Vagina (tissue), 2 donors: ENCODE results near the gene BORCS6. TPM values are rescaled to one million over a fixed set of nuclear protein-coding genes. Genes with fewer than 3 reads are reported as not detected.
"Not testable (repeated sequence)": the region's sequence is repeated elsewhere in the genome, so short reads cannot be mapped to it uniquely, and the experiment has no call there.

Source experiments
- DNase-seq, 2 donors: peaks; one replicate each; pipeline ENCODE4 v3.0.0-alpha.2; 2017; ENCODE audit errors: extremely low spot score in 2 of 2
- H3K27ac ChIP-seq: fragments of 200-600 bp; sonication (generic); one replicate; pipeline ENCODE4 v1.5.1; 2019
- H3K27me3 ChIP-seq: fragments of 200-600 bp; sonication (generic); one replicate; pipeline ENCODE4 v1.5.1; 2019
- H3K36me3 ChIP-seq, 2 donors: fragments of 200-600 bp; sonication (generic); one replicate each; pipeline ENCODE4 v1.5.1; 2017 to 2019
- H3K4me1 ChIP-seq: fragments of 200-600 bp; sonication (generic); one replicate; pipeline ENCODE4 v1.5.1; 2019
- H3K4me3 ChIP-seq, 2 donors: fragments of 200-600 bp; sonication (generic); 1 replicate in 1 of 2; 2 replicates in 1 of 2; pipeline ENCODE4 v1.5.1; 2016 to 2019
- H3K9me3 ChIP-seq: fragments of 200-600 bp; sonication (generic); one replicate; pipeline ENCODE4 v1.5.1; 2019
- CTCF ChIP-seq, 3 experiments: fragments of 450-650 bp in 2 of 3; fragments of 200-600 bp in 1 of 3; sonication (generic) in 1 of 3; IDR thresholded peaks; one replicate each; pipeline ENCODE4 v1.5.1; 2017 to 2019; ENCODE audit warnings: antibody characterized with exemption in 3 of 3, mild to moderate bottlenecking in 2 of 3, moderate library complexity in 2 of 3
- POLR2A ChIP-seq, 2 donors: fragments of 450-650 bp; IDR thresholded peaks; one replicate each; pipeline ENCODE4 v1.6.1; 2017; ENCODE audit warnings: antibody characterized with exemption in 2 of 2, mild to moderate bottlenecking in 2 of 2, moderate library complexity in 2 of 2
- POLR2AphosphoS5 ChIP-seq, 2 donors: sonication (generic); formaldehyde crosslinking; IDR thresholded peaks; one replicate each; pipeline ENCODE4 v1.9.0; 2017; ENCODE audit warnings: antibody characterized with exemption in 2 of 2, mild to moderate bottlenecking in 2 of 2, low read depth in 1 of 2; ENCODE audit not compliant: insufficient read depth in 1 of 2
- intact Hi-C: fragments of 100-400 bp; cut with DNase I; formaldehyde crosslinking; loops from one replicate; pipeline ENCODE4 v1.15.1; 2023
- total RNA-seq: library from RNA; depleted of rRNA; stranded (reverse); fragments of >200 nt; gene quantifications from one replicate; pipeline ENCODE4 v1.2.3, GENCODE V29; 2016

The BORCS6 gene
- total RNA-seq, 1 donor from 2014 or later: 9.6 TPM

GRCh38 chr17:8222630-8223355, 32.8 kb upstream of the BORCS6 start:
- H3K36me3 ChIP-seq: peaks cover 0 to 1% of the 10 kb centered on the region in 2 donors
- peak overlapping the region; percentile 96 for H3K27ac ChIP-seq
- intact Hi-C loops: loop anchor here (5.0 kb wide), 1 partner anchor 100 kb away; the partner anchor contains the start of gene HES7
- H3K9me3 ChIP-seq: no peaks in the 10 kb centered on the region
- H3K4me3 ChIP-seq: peak overlapping the region; percentile 56 to 76
- peak in 1 of 2 donors; percentile 98 for DNase-seq
- H3K4me1 ChIP-seq: peaks cover 32% of the 10 kb centered on the region
- TF ChIP-seq POLR2A (IDR thresholded peaks at IDR 0.05): peak in 1 of 2 donors; percentile 75
- peak; percentile 67 to 97 for TF ChIP-seq POLR2AphosphoS5 (IDR thresholded peaks at IDR 0.05; ENCODE audit: insufficient read depth in 1 of 2, low read depth in 1 of 2)
- TF ChIP-seq CTCF (IDR thresholded peaks at IDR 0.05): no peak
- H3K27me3 ChIP-seq: no peaks in the 10 kb centered on the region

GRCh38 chr17:8222380-8222629, 32.3 kb upstream of the BORCS6 start:
- DNase-seq: no peak
- intact Hi-C loops: loop anchor here (5.0 kb wide), 1 partner anchor 100 kb away; the partner anchor contains the start of gene HES7
- Histone ChIP-seq H3K27ac (peak overlapping the region; percentile 96), H3K36me3 (no peaks in the 10 kb centered on the region), H3K4me3 (peak overlapping the region; percentile 56 to 76), H3K27me3 (no peaks in the 10 kb centered on the region), H3K9me3 (no peaks in the 10 kb centered on the region), H3K4me1 (peaks cover 30% of the 10 kb centered on the region)
- TF ChIP-seq CTCF (IDR thresholded peaks at IDR 0.05) (no peak), POLR2A (IDR thresholded peaks at IDR 0.05) (no peak), POLR2AphosphoS5 (IDR thresholded peaks at IDR 0.05; ENCODE audit: insufficient read depth in 1 of 2, low read depth in 1 of 2) (no peak)

- TF ChIP-seq CTCF (IDR thresholded peaks at IDR 0.05) (peak in 1 of 3 experiments; percentile 10), POLR2AphosphoS5 (IDR thresholded peaks at IDR 0.05; ENCODE audit: insufficient read depth in 1 of 2, low read depth in 1 of 2) (peak; percentile 13 to 80), POLR2A (IDR thresholded peaks at IDR 0.05) (no peak)
- peak in 1 of 2 donors; percentile 95 for DNase-seq
- H3K36me3 ChIP-seq: no peaks in the 10 kb centered on the region
- intact Hi-C loops: loop anchor here (2.0 to 5.0 kb wide), 2 partner anchors 35 to 100 kb away; partner anchors contain the start of gene HES7
- H3K4me1 ChIP-seq: peaks cover 26% of the 10 kb centered on the region
- H3K27ac ChIP-seq: peak overlapping the region; percentile 96
- H3K9me3 ChIP-seq: no peaks in the 10 kb centered on the region
- no peaks in the 10 kb centered on the region for H3K27me3 ChIP-seq
- H3K4me3 ChIP-seq: peak overlapping the region; percentile 56 to 76
These were observed 31.8 kb upstream of the BORCS6 start for GRCh38 chr17:8221663-8222379.

- intact Hi-C loops: loop anchor here (2.0 to 5.0 kb wide), 2 partner anchors 34 to 99 kb away; partner anchors contain the start of gene HES7
- H3K9me3 ChIP-seq: no peaks in the 10 kb centered on the region
These were observed 31.0 kb upstream of the BORCS6 start for GRCh38 chr17:8220783-8221662.

GRCh38 chr17:8214000-8214399, 24.0 kb upstream of the BORCS6 start:
- H3K27me3 ChIP-seq, intact Hi-C loops, H3K9me3 ChIP-seq, H3K27ac ChIP-seq, H3K4me3 ChIP-seq, DNase-seq, H3K36me3 ChIP-seq: not testable (repeated sequence)
- peaks cover 12% of the 10 kb centered on the region for H3K4me1 ChIP-seq

More at GRCh38 chr17:8220783-8221662, 31.0 kb upstream of the BORCS6 start:
- Histone ChIP-seq H3K36me3 (no peaks in the 10 kb centered on the region), H3K27me3 (no peaks in the 10 kb centered on the region), H3K4me3 (peak overlapping the region; percentile 56 to 76), H3K4me1 (peaks cover 20% of the 10 kb centered on the region), H3K27ac (peak overlapping the region; percentile 96)
- DNase-seq: peak in 1 of 2 donors; percentile 98
- TF ChIP-seq POLR2A (IDR thresholded peaks at IDR 0.05): peak in 1 of 2 donors; percentile 9
- peak; percentile 77 to 85 for TF ChIP-seq POLR2AphosphoS5 (IDR thresholded peaks at IDR 0.05; ENCODE audit: insufficient read depth in 1 of 2, low read depth in 1 of 2)
- TF ChIP-seq CTCF (IDR thresholded peaks at IDR 0.05): no peak
